ENCODE results near the gene WASHC2C.
"Not testable (repeated sequence)": the region's sequence is repeated elsewhere in the genome, so short reads cannot be mapped to it uniquely, and the experiment has no call there.

WASHC2C gene

GRCh38 chr10:45794761-45795160 lies 67.7 kb downstream of the WASHC2C start:
- H3K27ac ChIP-seq; H3K9me3 ChIP-seq (ENCODE audit: low read depth, low read length); H3K4me3 ChIP-seq; H3K36me3 ChIP-seq (ENCODE audit: insufficient read depth, low read length); H3K9ac ChIP-seq (ENCODE audit: insufficient read length); DNase-seq (ENCODE audit: low read depth, low spot score): not testable (repeated sequence)

GRCh38 chr10:45803060-45804010 lies 76.3 kb downstream of the WASHC2C start:
- not testable (repeated sequence) for H3K27ac ChIP-seq; DNase-seq (ENCODE audit: low read depth, low spot score); H3K4me3 ChIP-seq; H3K36me3 ChIP-seq (ENCODE audit: insufficient read depth, low read length); H3K9ac ChIP-seq (ENCODE audit: insufficient read length); H3K9me3 ChIP-seq (ENCODE audit: low read depth, low read length)

- not testable (repeated sequence) for DNase-seq (ENCODE audit: low read depth, low spot score); H3K36me3 ChIP-seq (ENCODE audit: insufficient read depth, low read length); H3K9me3 ChIP-seq (ENCODE audit: low read depth, low read length); H3K9ac ChIP-seq (ENCODE audit: insufficient read length); H3K27ac ChIP-seq; H3K4me3 ChIP-seq
These were observed 77.9 kb downstream of the WASHC2C start for GRCh38 chr10:45804996-45805395.

- no peaks in the 10 kb centered on the region for H3K9me3 ChIP-seq (ENCODE audit: low read depth, low read length)
- H3K9ac ChIP-seq (ENCODE audit: insufficient read length) = no peak overlapping the region
- TF ChIP-seq EZH2 (IDR thresholded peaks at IDR 0.05) (no peak), POLR2AphosphoS5 (IDR thresholded peaks at IDR 0.05; ENCODE audit: borderline replicate concordance, low read depth, low read length) (no peak), FOXP2 (optimal IDR thresholded peaks at IDR 0.05; ENCODE audit: control extremely low read depth, extremely low read length, insufficient read depth) (no peak)
- H3K36me3 ChIP-seq (ENCODE audit: insufficient read depth, low read length) = no peaks in the 10 kb centered on the region
- no peak overlapping the region for H3K27ac ChIP-seq
- H3K4me3 ChIP-seq = no peak overlapping the region
- no peak for DNase-seq (ENCODE audit: low read depth, low spot score)
These were observed 82.8 kb downstream of the WASHC2C start for GRCh38 chr10:45809837-45810236.

- H3K9me3 ChIP-seq (ENCODE audit: low read depth, low read length) = no peaks in the 10 kb centered on the region
- no peak overlapping the region for H3K27ac ChIP-seq
- no peak for DNase-seq (ENCODE audit: low read depth, low spot score)
- no peaks in the 10 kb centered on the region for H3K36me3 ChIP-seq (ENCODE audit: insufficient read depth, low read length)
- TF ChIP-seq EZH2 (IDR thresholded peaks at IDR 0.05) (no peak), POLR2AphosphoS5 (IDR thresholded peaks at IDR 0.05; ENCODE audit: borderline replicate concordance, low read depth, low read length) (no peak)
- no peak overlapping the region for H3K9ac ChIP-seq (ENCODE audit: insufficient read length)
- no peak overlapping the region for H3K4me3 ChIP-seq
These were observed 84.0 kb downstream of the WASHC2C start for GRCh38 chr10:45811075-45811474.

GRCh38 chr10:45812959-45813358 lies 85.9 kb downstream of the WASHC2C start:
- H3K9me3 ChIP-seq (ENCODE audit: low read depth, low read length); DNase-seq (ENCODE audit: low read depth, low spot score); H3K4me3 ChIP-seq; H3K27ac ChIP-seq; H3K9ac ChIP-seq (ENCODE audit: insufficient read length); H3K36me3 ChIP-seq (ENCODE audit: insufficient read depth, low read length): not testable (repeated sequence)

GRCh38 chr10:45814146-45814545 lies 87.1 kb downstream of the WASHC2C start:
- not testable (repeated sequence) for H3K9ac ChIP-seq (ENCODE audit: insufficient read length); H3K4me3 ChIP-seq; H3K9me3 ChIP-seq (ENCODE audit: low read depth, low read length); DNase-seq (ENCODE audit: low read depth, low spot score); H3K36me3 ChIP-seq (ENCODE audit: insufficient read depth, low read length); H3K27ac ChIP-seq

GRCh38 chr10:45817130-45817859 lies 90.2 kb downstream of the WASHC2C start:
- Histone ChIP-seq H3K4me3 (no peak overlapping the region), H3K9me3 (ENCODE audit: low read depth, low read length) (no peaks in the 10 kb centered on the region)
- TF ChIP-seq EZH2 (IDR thresholded peaks at IDR 0.05) (no peak), FOXP2 (optimal IDR thresholded peaks at IDR 0.05; ENCODE audit: control extremely low read depth, extremely low read length, insufficient read depth) (no peak), POLR2AphosphoS5 (IDR thresholded peaks at IDR 0.05; ENCODE audit: borderline replicate concordance, low read depth, low read length) (no peak)

GRCh38 chr10:45817912-45818311 lies 90.8 kb downstream of the WASHC2C start:
- no peak overlapping the region for H3K9ac ChIP-seq (ENCODE audit: insufficient read length)
- no peak overlapping the region for H3K4me3 ChIP-seq
- H3K27ac ChIP-seq = no peak overlapping the region
- H3K36me3 ChIP-seq (ENCODE audit: insufficient read depth, low read length) = no peaks in the 10 kb centered on the region
- TF ChIP-seq POLR2AphosphoS5 (IDR thresholded peaks at IDR 0.05; ENCODE audit: borderline replicate concordance, low read depth, low read length) = no peak
- TF ChIP-seq FOXP2 (optimal IDR thresholded peaks at IDR 0.05; ENCODE audit: control extremely low read depth, extremely low read length, insufficient read depth) = no peak
- no peak for TF ChIP-seq EZH2 (IDR thresholded peaks at IDR 0.05)
- no peak for DNase-seq (ENCODE audit: low read depth, low spot score)
- H3K9me3 ChIP-seq (ENCODE audit: low read depth, low read length) = no peaks in the 10 kb centered on the region

More at GRCh38 chr10:45817130-45817859, 90.2 kb downstream of the WASHC2C start:
- H3K36me3 ChIP-seq (ENCODE audit: insufficient read depth, low read length) = no peaks in the 10 kb centered on the region
- no peak for DNase-seq (ENCODE audit: low read depth, low spot score)
- no peak overlapping the region for H3K27ac ChIP-seq
- no peak overlapping the region for H3K9ac ChIP-seq (ENCODE audit: insufficient read length)

Data from SK-N-MC (cell line).